Fibroblast of mammary gland (primary cell): ENCODE measurements around the gene ZNF438.

Experiments
- DNase-seq: peaks from one replicate; pipeline ENCODE4 v3.0.0-alpha.2; 2010; ENCODE audit warnings: low read depth
- H3K4me3 ChIP-seq: 2 replicates; pipeline ENCODE4 v1.5.1; 2011; ENCODE audit warnings: low read depth, mild to moderate bottlenecking, low read length, moderate library complexity; ENCODE audit not compliant: control insufficient read depth
- CTCF ChIP-seq: conservative IDR thresholded peaks from 2 replicates; pipeline ENCODE4 v1.5.1; 2011; ENCODE audit warnings: low read depth, low read length, inconsistent platforms; ENCODE audit not compliant: control insufficient read depth, insufficient read depth

The ZNF438 gene

GRCh38 chr10:31018356-31018750 is 13.3 kb downstream of the ZNF438 start:
- no peak for DNase-seq
- no peak for TF ChIP-seq CTCF
- no peak overlapping the region for H3K4me3 ChIP-seq

GRCh38 chr10:31017534-31018355 is 13.9 kb downstream of the ZNF438 start:
- no peak for TF ChIP-seq CTCF
- DNase-seq: no peak
- no peak overlapping the region for H3K4me3 ChIP-seq

- no peak for TF ChIP-seq CTCF
- no peak for DNase-seq
- H3K4me3 ChIP-seq: no peak overlapping the region
Measured at GRCh38 chr10:31014161-31014875, 17.3 kb downstream of the ZNF438 start.

- DNase-seq: no peak
- no peak for TF ChIP-seq CTCF
- H3K4me3 ChIP-seq: no peak overlapping the region
Measured at GRCh38 chr10:31013331-31013730, 18.3 kb downstream of the ZNF438 start.

GRCh38 chr10:31011665-31012022 is 20.0 kb downstream of the ZNF438 start:
- no peak overlapping the region for H3K4me3 ChIP-seq
- no peak for TF ChIP-seq CTCF
- peak; percentile 82 for DNase-seq

- no peak for DNase-seq
- TF ChIP-seq CTCF: no peak
- H3K4me3 ChIP-seq: no peak overlapping the region
Measured at GRCh38 chr10:31011017-31011664, 20.5 kb downstream of the ZNF438 start.
